HepG2 (cell line): ENCODE measurements around the gene SLC26A2. TPM values are rescaled to one million over a fixed set of nuclear protein-coding genes. Genes with fewer than 3 reads are reported as not detected.

Experiments used
- FLYWCH1 ChIP-seq: sonication (generic); formaldehyde crosslinking; IDR thresholded peaks from 2 replicates; pipeline ENCODE4 v1.8.1; 2023; ENCODE audit warnings: mild to moderate bottlenecking, missing genetic modification reagents
- GATAD2A ChIP-seq: IDR thresholded peaks from 2 replicates; pipeline ENCODE4 v1.6.1; 2016
- KAT7 ChIP-seq: IDR thresholded peaks from 2 replicates; pipeline ENCODE4 v1.6.1; 2018; ENCODE audit warnings: borderline replicate concordance, missing compliant biosample characterization
- MAFK ChIP-seq, 2 experiments: IDR thresholded peaks in 1 of 2; conservative IDR thresholded peaks in 1 of 2; 2 replicates each; pipeline ENCODE4 v1.6.1; 2011; ENCODE audit warnings: improper control_type of control experiment in 2 of 2, low read length in 2 of 2
- MTA3 ChIP-seq: sonication (generic); formaldehyde crosslinking; IDR thresholded peaks from 2 replicates; pipeline ENCODE4 v1.4.0; 2020; ENCODE audit warnings: missing genetic modification reagents
- NFYC ChIP-seq: IDR thresholded peaks from 2 replicates; pipeline ENCODE4 v1.6.1; 2016; ENCODE audit warnings: missing genetic modification reagents, missing compliant biosample characterization
- NPAS2 ChIP-seq: sonication (generic); formaldehyde crosslinking; IDR thresholded peaks from 2 replicates; pipeline ENCODE4 v1.8.0; 2022; ENCODE audit warnings: mild to moderate bottlenecking, missing genetic modification reagents, borderline replicate concordance
- PCBP2 ChIP-seq: fragments of 200-400 bp; formaldehyde crosslinking; optimal IDR thresholded peaks from 2 replicates; pipeline ENCODE3; 2018; ENCODE audit warnings: low read length, low read depth; ENCODE audit not compliant: poor library complexity, severe bottlenecking
- PHF8 ChIP-seq: sonication (generic); formaldehyde crosslinking; IDR thresholded peaks from 2 replicates; pipeline ENCODE4 v1.5.0; 2020; ENCODE audit warnings: missing genetic modification reagents
- SSRP1 ChIP-seq: IDR thresholded peaks from 2 replicates; pipeline ENCODE4 v1.6.1; 2016; ENCODE audit warnings: control low read depth
- ZNF816 ChIP-seq: sonication (generic); formaldehyde crosslinking; IDR thresholded peaks from 2 replicates; pipeline ENCODE4 v1.8.0; 2022; ENCODE audit warnings: missing genetic modification reagents, mild to moderate bottlenecking, borderline replicate concordance
- polyA plus RNA-seq, 8 experiments: library from polyadenylated mRNA; depleted of rRNA in 3 of 8; stranded (reverse) in 7 of 8; unstranded in 1 of 8; fragments of >200 nt; fragmentation: Illumina TruSeq in 4 of 8; extraction: Trizol in 4 of 8; gene quantifications; 2 replicates each; pipeline versions ENCODE4 v1.2.1 to v1.2.3, GENCODE V29; 2011 to 2016; ENCODE audit warnings: low read depth in 4 of 8, missing spikeins in 1 of 8, mixed read lengths in 1 of 8; ENCODE audit not compliant: insufficient read depth in 1 of 8
- total RNA-seq, 5 experiments: library from RNA; depleted of rRNA; stranded (reverse); fragments of >200 nt; fragmentation: Illumina TruSeq; extraction: Trizol; gene quantifications; 2 replicates each; pipeline ENCODE4 v1.2.3, GENCODE V29; 2016; ENCODE audit warnings: low read depth in 1 of 5
- TF ChIP-seq, protein P1 (sequence below): sonication (generic); formaldehyde crosslinking; IDR thresholded peaks from 2 replicates; pipeline ENCODE4 v1.4.0; 2020; ENCODE audit warnings: mild to moderate bottlenecking, missing genetic modification reagents
- TF ChIP-seq, protein P2 (sequence below): sonication (generic); formaldehyde crosslinking; IDR thresholded peaks from 2 replicates; pipeline ENCODE4 v1.8.0; 2022; ENCODE audit warnings: low read depth, missing genetic modification reagents
- TF ChIP-seq, protein P3 (sequence below): sonication (generic); formaldehyde crosslinking; IDR thresholded peaks from 2 replicates; pipeline ENCODE4 v1.4.0; 2020; ENCODE audit warnings: missing genetic modification reagents
- TF ChIP-seq, protein P4 (sequence below): sonication (generic); formaldehyde crosslinking; IDR thresholded peaks from 2 replicates; pipeline ENCODE4 v1.4.0; 2020; ENCODE audit warnings: missing genetic modification reagents
- TF ChIP-seq, protein P5 (sequence below): sonication (generic); formaldehyde crosslinking; IDR thresholded peaks from 2 replicates; pipeline ENCODE4 v1.8.1; 2022; ENCODE audit warnings: low read depth, mild to moderate bottlenecking, missing genetic modification reagents

SLC26A2 gene
- total and polyA plus RNA-seq, 2 of the 13 experiments (the other 11 are each of a cell fraction or from before 2014, with no cell fraction given), result 2.2 to 7.9 TPM

DNA sequence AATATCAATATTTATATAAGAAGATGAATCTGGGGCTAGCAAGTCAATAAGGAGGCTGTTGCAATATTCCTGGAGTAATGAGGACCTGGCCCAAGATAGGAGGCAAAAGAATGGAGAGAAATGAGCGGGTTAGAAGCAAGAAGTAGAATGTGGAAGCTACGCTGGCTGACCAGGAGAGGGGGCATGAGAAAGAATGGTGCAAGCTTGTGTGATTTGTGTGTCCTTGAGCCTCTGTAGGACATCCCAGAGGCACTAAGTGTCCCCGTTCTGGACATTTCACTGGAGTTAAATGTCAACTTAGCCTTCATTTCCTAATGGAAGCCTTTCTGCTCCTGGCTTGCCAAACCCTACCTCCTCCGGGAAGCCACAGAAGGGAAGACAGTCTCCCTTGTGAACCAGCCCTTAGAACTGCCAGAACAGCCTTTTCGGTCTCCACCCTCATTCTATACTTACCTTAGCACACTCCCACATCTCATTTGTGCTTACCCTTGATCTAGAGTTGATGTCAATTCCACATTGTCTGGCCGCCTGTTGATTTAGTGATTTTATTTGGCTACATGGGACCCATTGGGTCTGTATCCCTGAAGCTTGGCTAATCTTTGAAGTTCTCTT, 9.3 kb upstream of the SLC26A2 start (continued):
- TF ChIP-seq, protein P1, sequence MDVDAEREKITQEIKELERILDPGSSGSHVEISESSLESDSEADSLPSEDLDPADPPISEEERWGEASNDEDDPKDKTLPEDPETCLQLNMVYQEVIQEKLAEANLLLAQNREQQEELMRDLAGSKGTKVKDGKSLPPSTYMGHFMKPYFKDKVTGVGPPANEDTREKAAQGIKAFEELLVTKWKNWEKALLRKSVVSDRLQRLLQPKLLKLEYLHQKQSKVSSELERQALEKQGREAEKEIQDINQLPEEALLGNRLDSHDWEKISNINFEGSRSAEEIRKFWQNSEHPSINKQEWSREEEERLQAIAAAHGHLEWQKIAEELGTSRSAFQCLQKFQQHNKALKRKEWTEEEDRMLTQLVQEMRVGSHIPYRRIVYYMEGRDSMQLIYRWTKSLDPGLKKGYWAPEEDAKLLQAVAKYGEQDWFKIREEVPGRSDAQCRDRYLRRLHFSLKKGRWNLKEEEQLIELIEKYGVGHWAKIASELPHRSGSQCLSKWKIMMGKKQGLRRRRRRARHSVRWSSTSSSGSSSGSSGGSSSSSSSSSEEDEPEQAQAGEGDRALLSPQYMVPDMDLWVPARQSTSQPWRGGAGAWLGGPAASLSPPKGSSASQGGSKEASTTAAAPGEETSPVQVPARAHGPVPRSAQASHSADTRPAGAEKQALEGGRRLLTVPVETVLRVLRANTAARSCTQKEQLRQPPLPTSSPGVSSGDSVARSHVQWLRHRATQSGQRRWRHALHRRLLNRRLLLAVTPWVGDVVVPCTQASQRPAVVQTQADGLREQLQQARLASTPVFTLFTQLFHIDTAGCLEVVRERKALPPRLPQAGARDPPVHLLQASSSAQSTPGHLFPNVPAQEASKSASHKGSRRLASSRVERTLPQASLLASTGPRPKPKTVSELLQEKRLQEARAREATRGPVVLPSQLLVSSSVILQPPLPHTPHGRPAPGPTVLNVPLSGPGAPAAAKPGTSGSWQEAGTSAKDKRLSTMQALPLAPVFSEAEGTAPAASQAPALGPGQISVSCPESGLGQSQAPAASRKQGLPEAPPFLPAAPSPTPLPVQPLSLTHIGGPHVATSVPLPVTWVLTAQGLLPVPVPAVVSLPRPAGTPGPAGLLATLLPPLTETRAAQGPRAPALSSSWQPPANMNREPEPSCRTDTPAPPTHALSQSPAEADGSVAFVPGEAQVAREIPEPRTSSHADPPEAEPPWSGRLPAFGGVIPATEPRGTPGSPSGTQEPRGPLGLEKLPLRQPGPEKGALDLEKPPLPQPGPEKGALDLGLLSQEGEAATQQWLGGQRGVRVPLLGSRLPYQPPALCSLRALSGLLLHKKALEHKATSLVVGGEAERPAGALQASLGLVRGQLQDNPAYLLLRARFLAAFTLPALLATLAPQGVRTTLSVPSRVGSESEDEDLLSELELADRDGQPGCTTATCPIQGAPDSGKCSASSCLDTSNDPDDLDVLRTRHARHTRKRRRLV (CRISPR knock-in tag), result no peak
- TF ChIP-seq PHF8 (CRISPR knock-in tag) (no peak), MAFK (conservative IDR thresholded peaks at IDR 0.05 in 1 of 2, IDR thresholded peaks at IDR 0.05 in 1 of 2; ENCODE audit: low read length in 2 of 2) (no peak), MTA3 (CRISPR knock-in tag) (no peak), KAT7 (CRISPR knock-in tag) (no peak), NFYC (no peak), FLYWCH1 (CRISPR knock-in tag) (no peak), NPAS2 (CRISPR knock-in tag) (no peak), GATAD2A (CRISPR knock-in tag) (no peak), ZNF816 (CRISPR knock-in tag) (no peak), PCBP2 (no peak), SSRP1 (no peak)
- TF ChIP-seq, protein P2, sequence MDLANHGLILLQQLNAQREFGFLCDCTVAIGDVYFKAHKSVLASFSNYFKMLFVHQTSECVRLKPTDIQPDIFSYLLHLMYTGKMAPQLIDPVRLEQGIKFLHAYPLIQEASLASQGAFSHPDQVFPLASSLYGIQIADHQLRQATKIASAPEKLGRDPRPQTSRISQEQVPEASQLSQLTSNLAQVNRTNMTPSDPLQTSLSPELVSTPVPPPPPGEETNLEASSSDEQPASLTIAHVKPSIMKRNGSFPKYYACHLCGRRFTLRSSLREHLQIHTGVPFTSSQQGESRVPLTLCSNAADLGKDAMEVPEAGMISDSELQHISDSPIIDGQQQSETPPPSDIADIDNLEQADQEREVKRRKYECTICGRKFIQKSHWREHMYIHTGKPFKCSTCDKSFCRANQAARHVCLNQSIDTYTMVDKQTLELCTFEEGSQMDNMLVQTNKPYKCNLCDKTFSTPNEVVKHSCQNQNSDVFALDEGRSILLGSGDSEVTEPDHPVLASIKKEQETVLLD (CRISPR knock-in tag), result no peak
- TF ChIP-seq, protein P3, sequence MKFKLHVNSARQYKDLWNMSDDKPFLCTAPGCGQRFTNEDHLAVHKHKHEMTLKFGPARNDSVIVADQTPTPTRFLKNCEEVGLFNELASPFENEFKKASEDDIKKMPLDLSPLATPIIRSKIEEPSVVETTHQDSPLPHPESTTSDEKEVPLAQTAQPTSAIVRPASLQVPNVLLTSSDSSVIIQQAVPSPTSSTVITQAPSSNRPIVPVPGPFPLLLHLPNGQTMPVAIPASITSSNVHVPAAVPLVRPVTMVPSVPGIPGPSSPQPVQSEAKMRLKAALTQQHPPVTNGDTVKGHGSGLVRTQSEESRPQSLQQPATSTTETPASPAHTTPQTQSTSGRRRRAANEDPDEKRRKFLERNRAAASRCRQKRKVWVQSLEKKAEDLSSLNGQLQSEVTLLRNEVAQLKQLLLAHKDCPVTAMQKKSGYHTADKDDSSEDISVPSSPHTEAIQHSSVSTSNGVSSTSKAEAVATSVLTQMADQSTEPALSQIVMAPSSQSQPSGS (CRISPR knock-in tag), result no peak
- TF ChIP-seq, protein P4, sequence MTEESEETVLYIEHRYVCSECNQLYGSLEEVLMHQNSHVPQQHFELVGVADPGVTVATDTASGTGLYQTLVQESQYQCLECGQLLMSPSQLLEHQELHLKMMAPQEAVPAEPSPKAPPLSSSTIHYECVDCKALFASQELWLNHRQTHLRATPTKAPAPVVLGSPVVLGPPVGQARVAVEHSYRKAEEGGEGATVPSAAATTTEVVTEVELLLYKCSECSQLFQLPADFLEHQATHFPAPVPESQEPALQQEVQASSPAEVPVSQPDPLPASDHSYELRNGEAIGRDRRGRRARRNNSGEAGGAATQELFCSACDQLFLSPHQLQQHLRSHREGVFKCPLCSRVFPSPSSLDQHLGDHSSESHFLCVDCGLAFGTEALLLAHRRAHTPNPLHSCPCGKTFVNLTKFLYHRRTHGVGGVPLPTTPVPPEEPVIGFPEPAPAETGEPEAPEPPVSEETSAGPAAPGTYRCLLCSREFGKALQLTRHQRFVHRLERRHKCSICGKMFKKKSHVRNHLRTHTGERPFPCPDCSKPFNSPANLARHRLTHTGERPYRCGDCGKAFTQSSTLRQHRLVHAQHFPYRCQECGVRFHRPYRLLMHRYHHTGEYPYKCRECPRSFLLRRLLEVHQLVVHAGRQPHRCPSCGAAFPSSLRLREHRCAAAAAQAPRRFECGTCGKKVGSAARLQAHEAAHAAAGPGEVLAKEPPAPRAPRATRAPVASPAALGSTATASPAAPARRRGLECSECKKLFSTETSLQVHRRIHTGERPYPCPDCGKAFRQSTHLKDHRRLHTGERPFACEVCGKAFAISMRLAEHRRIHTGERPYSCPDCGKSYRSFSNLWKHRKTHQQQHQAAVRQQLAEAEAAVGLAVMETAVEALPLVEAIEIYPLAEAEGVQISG (CRISPR knock-in tag), result no peak
- TF ChIP-seq, protein P5, sequence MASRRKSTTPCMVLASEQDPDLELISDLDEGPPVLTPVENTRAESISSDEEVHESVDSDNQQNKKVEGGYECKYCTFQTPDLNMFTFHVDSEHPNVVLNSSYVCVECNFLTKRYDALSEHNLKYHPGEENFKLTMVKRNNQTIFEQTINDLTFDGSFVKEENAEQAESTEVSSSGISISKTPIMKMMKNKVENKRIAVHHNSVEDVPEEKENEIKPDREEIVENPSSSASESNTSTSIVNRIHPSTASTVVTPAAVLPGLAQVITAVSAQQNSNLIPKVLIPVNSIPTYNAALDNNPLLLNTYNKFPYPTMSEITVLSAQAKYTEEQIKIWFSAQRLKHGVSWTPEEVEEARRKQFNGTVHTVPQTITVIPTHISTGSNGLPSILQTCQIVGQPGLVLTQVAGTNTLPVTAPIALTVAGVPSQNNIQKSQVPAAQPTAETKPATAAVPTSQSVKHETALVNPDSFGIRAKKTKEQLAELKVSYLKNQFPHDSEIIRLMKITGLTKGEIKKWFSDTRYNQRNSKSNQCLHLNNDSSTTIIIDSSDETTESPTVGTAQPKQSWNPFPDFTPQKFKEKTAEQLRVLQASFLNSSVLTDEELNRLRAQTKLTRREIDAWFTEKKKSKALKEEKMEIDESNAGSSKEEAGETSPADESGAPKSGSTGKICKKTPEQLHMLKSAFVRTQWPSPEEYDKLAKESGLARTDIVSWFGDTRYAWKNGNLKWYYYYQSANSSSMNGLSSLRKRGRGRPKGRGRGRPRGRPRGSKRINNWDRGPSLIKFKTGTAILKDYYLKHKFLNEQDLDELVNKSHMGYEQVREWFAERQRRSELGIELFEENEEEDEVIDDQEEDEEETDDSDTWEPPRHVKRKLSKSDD (CRISPR knock-in tag), result no peak
